PFSK-1 (cell line): ENCODE results near the gene FYN.

Experiments used
- FOXP2 ChIP-seq: optimal IDR thresholded peaks from 2 replicates; pipeline ENCODE3; 2011; ENCODE audit warnings: borderline replicate concordance, control low read depth, inconsistent platforms; ENCODE audit not compliant: insufficient read depth; ENCODE audit errors: extremely low read length, extremely low read depth
- POLR2AphosphoS5 ChIP-seq: IDR thresholded peaks from 2 replicates; pipeline ENCODE4 v1.6.1; 2012; ENCODE audit warnings: low read depth, mild to moderate bottlenecking, control low read depth, low read length, moderate library complexity
- REST ChIP-seq, 2 experiments: IDR thresholded peaks; 2 replicates each; pipeline versions ENCODE4 v1.6.1 to v1.8.0; 2011 to 2012; ENCODE audit warnings: low read depth in 2 of 2, low read length in 2 of 2, control low read depth in 1 of 2, inconsistent platforms in 1 of 2, mild to moderate bottlenecking in 1 of 2, moderate library complexity in 1 of 2; ENCODE audit not compliant: insufficient read depth in 1 of 2
- SIN3A ChIP-seq: IDR thresholded peaks from 2 replicates; pipeline ENCODE4 v1.6.1; 2012; ENCODE audit warnings: mild to moderate bottlenecking, low read length, moderate library complexity, borderline replicate concordance; ENCODE audit not compliant: insufficient read depth
- TAF1 ChIP-seq: IDR thresholded peaks from 2 replicates; pipeline ENCODE4 v1.6.1; 2012; ENCODE audit warnings: low read length, control low read depth, borderline replicate concordance; ENCODE audit not compliant: insufficient read depth

Gene FYN

GRCh38 chr6:111674413-111674812 lies 198.8 kb downstream of the FYN start:
- TF ChIP-seq REST (IDR thresholded peaks at IDR 0.05; ENCODE audit: insufficient read depth in 1 of 2, low read depth in 2 of 2, low read length in 2 of 2) (no peak), FOXP2 (no peak), TAF1 (no peak), POLR2AphosphoS5 (no peak), SIN3A (no peak)

- no peak for TF ChIP-seq POLR2AphosphoS5
- no peak for TF ChIP-seq REST (IDR thresholded peaks at IDR 0.05; ENCODE audit: insufficient read depth in 1 of 2, low read depth in 2 of 2, low read length in 2 of 2)
- TF ChIP-seq SIN3A, result no peak
- TF ChIP-seq FOXP2, result no peak
- no peak for TF ChIP-seq TAF1
Observed at GRCh38 chr6:111673937-111674336, 199.3 kb downstream of the FYN start.

- TF ChIP-seq SIN3A (no peak), REST (IDR thresholded peaks at IDR 0.05; ENCODE audit: insufficient read depth in 1 of 2, low read depth in 2 of 2, low read length in 2 of 2) (no peak), POLR2AphosphoS5 (no peak), FOXP2 (no peak), TAF1 (no peak)
Observed at GRCh38 chr6:111673532-111673931, 199.7 kb downstream of the FYN start.

GRCh38 chr6:111672761-111673450 lies 200.3 kb downstream of the FYN start:
- TF ChIP-seq POLR2AphosphoS5 (no peak), REST (IDR thresholded peaks at IDR 0.05; ENCODE audit: insufficient read depth in 1 of 2, low read depth in 2 of 2, low read length in 2 of 2) (no peak), TAF1 (no peak)

- TF ChIP-seq FOXP2 (no peak), POLR2AphosphoS5 (no peak), REST (IDR thresholded peaks at IDR 0.05; ENCODE audit: insufficient read depth in 1 of 2, low read depth in 2 of 2, low read length in 2 of 2) (no peak), TAF1 (no peak), SIN3A (no peak)
Observed at GRCh38 chr6:111669326-111669725, 203.9 kb downstream of the FYN start.
